Stimulated activated CD4-positive, alpha-beta T cell treated with anti-CD3 and anti-CD28 coated beads, Interleukin-4, amount 100 ng/mL, for 4 hours (primary cell): ENCODE data around the gene PRAMEF33.
"Not testable (repeated sequence)": the region's sequence is repeated elsewhere in the genome, so short reads cannot be mapped to it uniquely, and the experiment has no call there.

ENCODE experiments used
- DNase-seq, 2 experiments: peaks; one replicate each; pipeline ENCODE4 v3.0.0-alpha.2; 2020

PRAMEF33 gene, protein sequence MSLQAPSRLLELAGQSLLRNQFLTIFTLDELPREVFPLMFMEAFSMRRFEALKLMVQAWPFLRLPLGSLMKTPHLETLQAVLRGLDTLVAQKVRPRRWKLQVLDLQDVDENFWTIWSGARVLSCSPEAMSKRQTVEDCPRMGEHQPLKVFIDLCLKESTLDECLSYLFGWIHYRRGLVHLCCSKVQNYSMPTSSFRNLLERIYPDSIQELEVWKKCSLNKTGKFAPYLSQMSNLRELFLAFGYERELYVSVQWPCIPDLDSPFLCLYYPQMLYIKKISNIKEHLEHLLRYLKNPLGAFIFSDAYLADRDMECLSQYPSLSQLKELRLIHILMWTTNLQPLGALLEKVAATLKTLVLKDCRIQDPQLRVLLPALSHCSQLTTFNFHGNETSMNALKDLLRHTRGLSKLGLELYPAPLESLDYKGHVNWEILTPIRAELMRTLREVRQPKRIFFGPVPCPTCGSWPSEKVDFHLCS

DNA sequence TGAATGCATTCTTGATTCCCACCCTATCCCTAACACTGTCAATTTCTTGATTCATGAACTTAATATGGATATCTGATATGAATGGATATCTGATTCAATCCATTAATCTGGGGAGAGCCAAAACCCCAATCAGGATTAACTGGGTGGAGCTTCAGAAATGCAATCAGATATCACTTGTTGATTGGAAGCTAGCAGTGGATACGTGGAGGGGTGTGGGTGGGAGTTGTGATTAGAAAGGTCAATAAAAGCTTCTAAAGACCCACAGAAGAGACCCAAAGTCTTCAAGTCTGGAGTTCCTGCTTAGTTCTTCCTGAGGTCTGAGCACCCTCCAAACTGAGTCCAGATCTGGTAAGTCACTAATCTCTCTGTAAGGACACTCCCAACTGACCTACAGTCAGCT lies at the start of gene PRAMEF33:
Gene PRAMEF33, plus strand, starts transcription at position 301 of the 400 bp plus-strand sequence. CDS start 2,416 bp downstream, outside the sequence.
- DNase-seq: not testable (repeated sequence)

GRCh38 chr1:13253898-13254297 lies 49.4 kb upstream of the PRAMEF33 start, which contains the start of gene PRAMEF5:
TSS of gene PRAMEF5 (plus strand) at chr1:13254198. CDS start at chr1:13259269, 5,071 bp downstream.
- not testable (repeated sequence) for DNase-seq

DNA sequence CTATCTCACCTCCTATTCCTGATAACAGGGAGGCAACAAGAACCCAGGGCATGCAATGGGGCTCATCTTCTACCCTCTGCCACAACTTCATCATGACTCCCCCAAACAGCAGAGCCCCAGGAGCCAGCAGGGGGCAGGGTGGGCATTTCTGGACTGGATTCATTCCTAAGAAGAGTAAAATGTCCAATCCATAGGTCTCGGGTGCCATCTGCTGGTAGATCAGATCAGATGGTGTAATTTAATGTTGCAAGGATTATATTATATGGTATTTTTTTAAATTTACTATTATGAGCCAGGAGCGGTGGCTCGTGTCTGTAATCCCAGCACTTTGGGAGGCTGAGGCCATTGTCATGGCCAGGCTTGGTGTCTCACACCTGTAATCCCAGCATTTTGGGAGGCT lies 38.2 kb upstream of the PRAMEF33 start:
- not testable (repeated sequence) for DNase-seq

DNA sequence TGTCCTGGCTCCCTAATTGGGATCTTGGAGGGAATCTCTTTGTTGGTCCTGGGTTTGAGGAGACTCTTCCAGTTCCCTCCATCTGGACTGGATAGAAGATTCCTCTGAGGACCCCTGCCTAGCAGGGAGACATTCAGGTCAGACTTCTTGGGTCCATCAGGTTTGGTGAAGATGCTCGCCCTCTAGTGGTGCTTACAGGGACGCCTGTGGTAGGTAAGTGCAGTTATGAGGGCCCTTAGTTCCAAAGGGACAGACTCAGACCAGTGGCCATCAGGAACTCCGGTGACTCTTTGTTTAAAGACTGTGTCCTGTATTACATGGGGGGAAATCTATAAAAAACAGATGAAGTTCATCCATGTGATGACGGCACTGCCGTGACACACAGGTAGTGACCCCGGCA lies 26.3 kb upstream of the PRAMEF33 start:
- DNase-seq: not testable (repeated sequence)

GRCh38 chr1:13279617-13280016 lies 23.7 kb upstream of the PRAMEF33 start:
- DNase-seq: not testable (repeated sequence)

- not testable (repeated sequence) for DNase-seq
These were observed 18.3 kb upstream of the PRAMEF33 start, which contains the start of gene PRAMEF8 for GRCh38 chr1:13285037-13285436. TSS of gene PRAMEF8 (minus strand) at chr1:13285137. CDS start at chr1:13284091, 1,046 bp downstream.

- DNase-seq: not testable (repeated sequence)
These were observed 14.3 kb upstream of the PRAMEF33 start for GRCh38 chr1:13289030-13289429.

DNA sequence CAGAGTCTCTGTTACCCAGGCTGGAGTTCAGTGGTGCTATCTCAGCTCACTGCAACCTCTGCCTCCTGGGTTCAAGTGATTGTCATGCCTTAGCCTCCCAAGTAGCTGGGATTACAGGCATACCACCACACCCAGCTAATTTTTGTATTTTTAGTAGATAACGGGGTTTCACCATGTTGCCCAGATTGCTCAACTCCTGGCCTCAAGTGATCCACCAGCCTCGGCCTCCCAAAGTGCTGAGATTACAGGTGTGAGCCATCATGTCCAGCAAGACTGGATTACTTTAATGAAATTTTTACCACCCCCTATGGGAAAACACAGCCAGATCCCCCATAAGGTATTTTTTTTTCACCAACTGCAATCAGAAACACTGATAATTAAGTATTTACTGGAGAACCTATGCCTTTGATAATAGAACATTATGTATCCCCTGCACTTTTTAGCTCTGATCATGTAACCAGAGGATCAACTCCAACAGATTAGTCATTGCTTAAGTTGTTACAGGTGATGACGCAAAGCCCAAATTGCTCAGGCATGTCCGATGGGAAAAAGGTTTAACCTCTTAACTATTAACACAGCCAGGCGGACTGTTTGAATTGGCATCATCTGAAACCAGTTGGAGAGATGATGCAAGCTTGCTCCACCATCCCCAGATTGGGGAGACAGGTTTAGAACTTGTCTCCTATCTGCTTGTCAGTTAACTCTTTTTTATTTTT lies 6.0 kb upstream of the PRAMEF33 start:
- DNase-seq: not testable (repeated sequence)

- not testable (repeated sequence) for DNase-seq
These were observed 4.6 kb upstream of the PRAMEF33 start for GRCh38 chr1:13298699-13299098.

GRCh38 chr1:13302197-13302596 lies 1.1 kb upstream of the PRAMEF33 start:
- DNase-seq: not testable (repeated sequence)

DNA sequence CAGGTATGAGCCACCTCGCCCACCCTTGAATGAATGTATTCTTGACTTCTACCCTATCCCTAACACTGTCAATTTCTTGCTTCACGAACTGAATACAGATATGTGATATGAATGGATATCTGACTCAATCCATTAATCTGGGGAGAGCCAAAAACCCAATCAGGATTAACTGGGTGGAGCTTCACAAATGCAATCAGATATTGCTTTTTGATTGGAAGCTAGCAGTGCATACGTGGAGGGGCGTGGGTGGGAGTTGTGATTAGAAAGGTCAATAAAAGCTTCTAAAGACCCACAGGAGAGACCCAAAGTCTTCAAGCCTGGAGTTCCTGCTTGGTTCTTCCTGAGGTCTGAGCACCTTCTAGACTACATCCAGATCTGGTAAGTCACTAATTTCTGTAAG lies 11.9 kb downstream of the PRAMEF33 start, which contains the start of gene PRAMEF15:
Gene PRAMEF15, plus strand, starts transcription at position 301 of the 400 bp plus-strand sequence. CDS start 2,827 bp downstream, outside the sequence.
- DNase-seq: not testable (repeated sequence)

- not testable (repeated sequence) for DNase-seq
These were observed 39.2 kb downstream of the PRAMEF33 start for GRCh38 chr1:13342496-13342895.

GRCh38 chr1:13347034-13347433 lies 43.7 kb downstream of the PRAMEF33 start, which contains the start of gene PRAMEF14:
TSS of gene PRAMEF14 (minus strand) at chr1:13347134. CDS start at chr1:13345314, 1,820 bp downstream.
- DNase-seq: not testable (repeated sequence)

DNA sequence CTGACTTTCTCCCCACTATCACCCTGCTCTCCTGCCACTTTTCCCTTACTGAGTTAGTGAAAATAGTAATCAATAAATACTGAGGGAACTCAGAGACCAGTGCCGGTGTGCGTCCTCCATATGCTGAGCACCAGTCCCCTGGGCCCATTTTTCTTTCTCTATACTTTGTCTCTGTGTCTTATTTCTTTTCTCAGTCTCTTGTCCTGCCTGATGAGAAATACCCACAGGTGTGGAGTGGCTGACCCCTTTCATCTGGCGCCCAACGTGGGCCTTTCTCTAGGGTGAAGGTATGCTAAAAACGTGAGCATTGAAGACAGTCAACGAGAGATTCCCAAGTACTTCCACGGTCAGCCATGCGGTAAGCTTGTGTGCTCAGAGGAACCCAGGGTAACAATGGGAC lies 50.1 kb downstream of the PRAMEF33 start:
- not testable (repeated sequence) for DNase-seq

DNA sequence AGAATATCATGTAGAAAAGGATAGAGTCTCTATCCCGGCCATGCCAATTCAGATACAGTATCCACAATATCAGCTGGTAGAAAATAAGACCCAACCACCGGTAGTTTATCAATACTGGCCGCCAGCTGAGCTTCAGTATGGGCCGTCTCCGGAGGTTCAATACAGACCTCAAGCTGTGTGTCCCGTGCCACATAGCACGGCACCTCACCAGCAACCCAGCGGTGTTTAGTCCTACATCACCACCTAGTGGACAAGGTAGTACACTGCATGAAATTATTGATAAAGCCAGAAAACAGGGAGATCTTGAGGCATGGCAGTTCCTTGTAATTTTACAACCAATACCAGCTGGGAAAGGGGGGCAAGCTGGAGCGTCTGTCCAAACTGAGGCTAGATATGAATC lies 51.1 kb downstream of the PRAMEF33 start:
- not testable (repeated sequence) for DNase-seq

DNA sequence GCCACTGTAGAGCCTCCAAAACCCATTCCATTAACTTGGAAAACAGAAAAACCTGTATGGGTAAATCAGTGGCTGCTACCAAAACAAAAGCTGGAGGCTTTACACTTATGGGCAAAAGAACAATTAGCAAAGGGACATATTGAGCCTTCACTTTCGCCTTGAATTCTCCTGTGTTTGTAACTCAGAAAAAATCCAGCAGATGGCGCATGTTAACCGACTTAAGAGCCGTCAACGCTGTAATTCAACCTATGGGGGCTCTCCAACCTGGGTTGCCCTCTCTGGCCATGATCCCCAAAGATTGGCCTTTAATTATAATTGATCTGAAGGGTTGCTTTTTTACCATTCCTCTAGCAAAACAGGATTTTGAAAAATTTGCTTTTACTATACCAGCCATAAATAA lies 53.4 kb downstream of the PRAMEF33 start:
- not testable (repeated sequence) for DNase-seq
